ENCODE data around the gene TNS4.
"Not testable (repeated sequence)": the region's sequence is repeated elsewhere in the genome, so short reads cannot be mapped to it uniquely, and the experiment has no call there.

Gene TNS4, protein sequence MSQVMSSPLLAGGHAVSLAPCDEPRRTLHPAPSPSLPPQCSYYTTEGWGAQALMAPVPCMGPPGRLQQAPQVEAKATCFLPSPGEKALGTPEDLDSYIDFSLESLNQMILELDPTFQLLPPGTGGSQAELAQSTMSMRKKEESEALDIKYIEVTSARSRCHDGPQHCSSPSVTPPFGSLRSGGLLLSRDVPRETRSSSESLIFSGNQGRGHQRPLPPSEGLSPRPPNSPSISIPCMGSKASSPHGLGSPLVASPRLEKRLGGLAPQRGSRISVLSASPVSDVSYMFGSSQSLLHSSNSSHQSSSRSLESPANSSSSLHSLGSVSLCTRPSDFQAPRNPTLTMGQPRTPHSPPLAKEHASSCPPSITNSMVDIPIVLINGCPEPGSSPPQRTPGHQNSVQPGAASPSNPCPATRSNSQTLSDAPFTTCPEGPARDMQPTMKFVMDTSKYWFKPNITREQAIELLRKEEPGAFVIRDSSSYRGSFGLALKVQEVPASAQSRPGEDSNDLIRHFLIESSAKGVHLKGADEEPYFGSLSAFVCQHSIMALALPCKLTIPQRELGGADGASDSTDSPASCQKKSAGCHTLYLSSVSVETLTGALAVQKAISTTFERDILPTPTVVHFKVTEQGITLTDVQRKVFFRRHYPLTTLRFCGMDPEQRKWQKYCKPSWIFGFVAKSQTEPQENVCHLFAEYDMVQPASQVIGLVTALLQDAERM

DNA sequence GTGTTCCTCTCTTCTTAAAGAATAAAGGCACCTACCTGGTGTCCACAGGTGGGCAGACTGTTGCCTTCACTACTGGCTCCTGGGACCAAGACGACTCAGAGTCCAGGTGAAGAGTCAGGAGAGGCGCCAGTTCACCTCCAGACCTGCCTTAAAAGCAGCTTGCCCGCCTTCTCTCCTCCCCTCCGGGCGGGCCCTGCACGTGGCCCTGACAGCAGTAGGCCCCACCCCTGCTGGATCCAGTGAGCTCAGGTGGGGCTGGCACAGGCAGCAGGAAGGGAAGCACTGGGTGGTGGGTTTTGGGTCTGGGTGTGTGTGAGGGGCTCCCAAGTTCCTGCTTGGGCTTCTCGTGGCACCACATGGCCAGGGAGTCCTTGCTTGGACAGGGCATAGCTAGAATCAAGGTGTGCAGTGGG, at the start of gene TNS4:
Gene TNS4, minus strand, starts transcription at position 125 of the 413 bp plus-strand sequence. CDS start 5,198 bp downstream, outside the sequence.
- H3K27ac ChIP-seq = peak within 1 kb of the TSS; percentile 24 to 89 (median 81)
- H3K4me3 ChIP-seq = peak within 1 kb of the TSS; percentile 27 to 54 (median 37)

DNA sequence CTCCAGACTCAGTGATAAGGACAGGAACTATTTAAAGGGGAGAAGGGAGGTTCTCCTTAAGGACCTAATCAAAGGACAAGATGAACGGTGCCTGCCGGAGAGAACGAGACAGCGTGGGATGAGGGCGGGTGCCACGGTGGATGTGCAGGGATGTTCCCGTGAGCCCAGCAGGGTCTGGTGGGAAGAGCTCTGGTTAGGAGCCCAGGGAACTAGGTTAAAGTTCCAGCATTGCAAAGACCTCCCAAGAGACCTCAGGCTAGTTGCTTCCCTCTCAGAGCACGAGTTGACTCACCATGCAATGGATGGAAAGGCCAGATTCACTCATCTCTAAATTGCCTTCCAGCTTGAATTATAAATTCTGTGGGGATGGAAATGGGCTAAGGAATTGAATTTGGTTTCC, 49.2 kb upstream of the TNS4 start:
- Histone ChIP-seq H3K27ac (peak overlapping the region in 20 of 21 experiments; percentile 11 to 94 (median 87)), H3K4me3 (no peak overlapping the region)

DNA sequence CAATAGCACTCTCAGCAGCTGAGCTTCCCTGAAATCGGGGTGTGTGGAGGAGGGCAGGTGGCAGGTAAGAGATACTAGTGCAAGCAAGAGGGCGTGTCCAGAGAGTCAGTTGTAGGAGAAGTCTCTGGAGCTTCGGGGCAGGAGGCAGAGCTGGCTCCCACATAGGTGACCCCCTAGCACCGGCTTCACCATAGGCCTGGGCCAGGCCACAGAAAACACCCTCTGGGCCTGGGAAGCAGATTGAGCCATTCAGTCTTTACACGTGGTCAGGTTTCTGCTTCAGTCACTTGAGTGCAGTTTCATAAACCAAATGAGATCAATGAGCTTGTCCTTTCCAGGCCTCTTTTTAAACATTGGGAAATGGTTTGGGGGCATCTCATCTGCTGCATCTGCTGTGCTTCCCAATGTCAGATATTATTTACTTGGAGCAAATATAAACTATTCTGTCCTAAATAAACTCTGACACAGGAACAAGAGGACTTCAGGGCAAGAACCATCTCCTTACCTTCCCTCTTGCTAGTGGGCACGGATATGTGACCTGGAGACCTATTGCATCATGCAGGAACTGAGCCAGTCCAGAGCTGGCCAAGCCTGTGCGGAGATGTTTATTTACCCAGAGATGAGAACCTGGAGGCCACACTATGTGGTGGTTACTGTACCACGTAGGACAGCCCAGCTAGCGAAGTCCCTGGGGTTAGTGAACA, 47.7 kb upstream of the TNS4 start:
- peak overlapping the region in 20 of 21 experiments; percentile 20 to 94 (median 87) for H3K27ac ChIP-seq
- H3K4me3 ChIP-seq = no peak overlapping the region

DNA sequence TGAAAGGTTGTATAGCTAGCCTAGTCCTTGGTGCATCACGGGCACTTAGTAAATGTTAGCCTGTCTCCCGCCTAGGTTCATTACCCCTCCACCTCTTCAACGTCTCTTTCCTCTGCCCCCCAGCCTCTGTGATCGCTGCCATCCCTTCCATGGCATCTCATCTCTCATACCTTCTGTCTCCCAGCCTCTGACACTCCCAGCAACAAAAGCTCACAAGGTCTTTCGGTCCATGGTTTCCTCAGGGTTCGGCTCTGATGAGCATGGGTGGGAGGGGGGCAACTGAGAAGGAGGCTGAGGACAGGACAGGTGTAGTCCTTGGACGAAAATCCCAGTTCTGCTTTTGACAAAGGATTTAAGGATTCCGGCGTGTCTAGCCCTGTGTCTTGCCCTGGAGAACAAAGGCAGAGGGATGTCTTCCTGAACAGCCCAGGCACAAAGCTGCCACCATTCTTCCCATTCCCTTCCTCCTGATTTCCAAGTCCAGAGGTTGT, 47.1 kb upstream of the TNS4 start:
- Histone ChIP-seq H3K4me3 (no peak overlapping the region), H3K27ac (peak overlapping the region in 20 of 21 experiments; percentile 20 to 94 (median 87))

DNA sequence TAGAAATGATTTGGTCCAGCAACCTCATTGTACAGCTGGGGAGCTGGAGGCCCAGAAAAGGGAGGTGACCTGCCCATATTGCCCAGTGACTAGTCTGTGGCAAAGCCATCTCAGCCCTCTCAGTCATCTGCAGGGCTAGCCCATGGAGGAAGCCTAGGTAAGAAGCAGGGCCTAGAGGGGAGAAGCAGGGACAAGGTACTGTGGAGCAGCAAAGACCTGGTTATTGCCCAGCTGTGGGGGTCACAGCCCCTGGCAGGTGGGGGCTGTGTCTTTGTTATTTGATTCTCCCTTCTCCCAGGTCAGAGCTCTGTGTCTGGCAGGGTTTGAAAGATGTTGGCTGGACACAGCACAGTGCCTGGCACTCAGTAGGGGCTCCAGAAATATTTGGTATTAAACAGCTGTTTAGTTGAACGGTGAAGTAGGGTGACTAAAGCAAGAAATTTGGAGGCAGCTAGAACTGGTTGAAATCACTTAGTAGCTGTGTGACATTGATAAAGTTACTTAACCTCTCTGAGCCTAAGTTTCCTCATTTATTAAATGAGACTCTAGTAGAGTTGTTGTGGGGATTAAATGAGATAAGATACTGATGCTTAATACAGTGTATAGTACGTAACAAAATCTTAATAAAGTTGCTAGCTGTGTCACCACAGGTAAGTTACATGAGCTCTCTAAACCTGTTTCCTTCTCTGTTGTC, 46.5 kb upstream of the TNS4 start:
- Histone ChIP-seq H3K4me3 (no peak overlapping the region), H3K27ac (peak overlapping the region in 20 of 21 experiments; percentile 1 to 94 (median 87))

DNA sequence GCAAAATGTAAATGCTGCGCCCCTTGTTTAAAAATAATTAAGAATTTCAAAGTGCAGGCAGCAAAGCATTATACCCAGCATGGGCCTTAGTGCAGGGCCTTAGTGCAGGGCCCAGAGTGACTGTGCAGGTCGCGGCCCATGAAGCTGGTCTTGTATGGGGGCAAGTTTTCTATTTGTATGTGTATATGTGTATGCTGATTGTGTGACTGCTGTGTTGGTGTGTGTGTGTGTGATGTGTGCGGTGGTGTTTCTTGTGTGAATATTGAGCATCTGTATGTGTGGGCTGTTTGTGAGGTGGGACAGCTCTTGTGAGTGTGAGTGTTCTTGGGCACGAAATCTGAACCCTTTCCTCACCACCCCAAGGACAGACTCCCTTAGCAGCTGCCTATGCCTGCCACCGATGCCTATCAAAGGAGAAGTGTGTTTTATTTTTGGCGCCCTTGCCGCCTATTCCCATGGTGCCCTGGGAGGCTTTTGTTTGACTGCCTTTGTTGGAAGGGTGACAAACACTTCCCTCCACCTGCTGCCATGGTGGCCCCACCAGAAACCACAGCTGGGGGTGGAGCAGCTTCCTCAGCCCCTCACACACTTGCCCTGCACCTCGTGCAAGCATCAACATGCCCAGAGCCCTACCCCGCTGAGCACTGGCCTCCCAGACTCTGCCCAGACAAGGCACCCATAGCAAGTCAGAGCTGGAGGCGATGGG, 45.8 kb upstream of the TNS4 start:
- Histone ChIP-seq H3K27ac (peak overlapping the region in 16 of 21 experiments; percentile 48 to 94 (median 87)), H3K4me3 (no peak overlapping the region)

DNA sequence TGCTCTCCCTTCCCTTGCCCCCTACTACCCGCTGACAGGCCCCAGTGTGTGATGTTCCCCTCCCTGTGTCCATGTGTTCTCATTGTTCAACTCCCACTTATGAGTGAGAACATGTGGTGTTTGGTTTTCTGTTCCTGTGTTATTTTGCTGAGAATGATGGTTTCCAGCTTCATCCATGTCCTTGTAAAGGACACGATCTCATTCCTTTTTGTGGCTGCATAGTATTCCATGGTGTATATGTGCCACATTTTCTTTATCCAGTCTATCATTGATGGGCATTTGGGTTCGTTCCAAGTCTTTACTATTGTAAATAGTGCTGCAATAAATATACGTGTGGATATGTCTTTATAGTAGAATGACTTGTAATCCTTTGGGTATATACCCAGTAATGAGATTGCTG, 45.1 kb upstream of the TNS4 start:
- H3K27ac ChIP-seq = peak overlapping the region in 1 of 21 experiments; percentile 74
- H3K4me3 ChIP-seq = not testable (repeated sequence)

DNA sequence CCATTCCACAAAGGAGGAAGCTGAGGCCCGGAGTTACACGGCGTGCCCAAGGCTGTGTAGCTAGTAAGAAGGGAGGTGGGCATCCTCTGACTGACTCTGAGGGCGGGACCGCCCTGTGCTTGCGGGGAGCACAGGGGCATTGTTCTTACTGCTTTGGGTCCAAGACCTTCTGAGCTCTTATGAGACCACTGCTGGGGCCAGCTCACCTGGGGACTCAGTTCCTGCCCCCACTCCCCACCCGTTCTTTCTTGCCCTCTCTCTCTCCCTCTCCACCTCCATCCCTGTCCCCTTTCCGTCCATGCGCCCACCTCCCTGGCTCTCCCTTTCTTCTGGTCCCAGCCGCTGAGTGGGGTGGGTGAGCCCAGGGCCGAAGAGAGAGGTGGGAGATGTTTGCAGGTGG, 44.2 kb upstream of the TNS4 start:
- no peak overlapping the region for H3K4me3 ChIP-seq
- H3K27ac ChIP-seq = peak overlapping the region in 2 of 21 experiments; percentile 21 to 74

DNA sequence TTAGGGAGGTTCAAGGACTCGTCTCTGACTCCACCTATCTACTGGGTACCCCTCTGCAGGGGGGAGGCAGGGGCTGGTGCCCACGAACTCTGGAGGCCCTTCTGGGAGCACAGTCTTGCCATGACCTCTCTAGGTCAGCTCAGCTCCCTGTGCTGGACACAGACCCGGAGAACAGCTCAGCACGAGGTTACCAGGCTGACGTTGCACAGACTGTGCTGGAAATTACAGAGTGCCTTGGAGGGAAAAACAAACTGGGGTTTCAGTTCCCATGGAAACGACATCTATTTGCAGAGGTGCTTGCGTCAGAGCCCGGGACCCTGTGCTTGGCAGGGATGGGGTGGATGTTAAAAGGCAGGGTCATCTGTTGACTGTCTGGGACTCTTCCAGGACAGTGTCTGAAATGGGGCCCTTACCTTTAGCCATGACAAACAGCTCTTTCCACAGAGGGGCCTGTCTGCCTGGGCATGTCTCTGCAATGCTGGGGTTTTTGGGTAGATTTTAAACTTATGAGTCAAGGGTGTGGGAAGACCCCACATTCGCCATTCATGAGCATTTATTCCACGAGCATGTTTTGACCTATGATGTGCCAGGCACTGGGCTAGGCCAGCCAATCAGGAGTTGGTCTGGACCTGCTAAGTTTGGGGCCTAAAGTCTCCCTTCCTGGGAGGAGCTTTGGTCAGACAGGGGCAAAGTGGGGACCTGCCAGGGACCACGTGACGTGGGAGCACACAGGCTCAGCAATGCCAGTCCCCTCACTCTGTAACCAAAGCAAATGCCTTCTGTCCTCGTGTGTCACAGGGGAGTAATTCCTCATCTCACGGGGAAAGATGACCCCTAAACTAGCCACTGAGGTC, 41.4 kb upstream of the TNS4 start:
- no peak overlapping the region for H3K4me3 ChIP-seq
- H3K27ac ChIP-seq = peak overlapping the region; percentile 19 to 97 (median 88)

DNA sequence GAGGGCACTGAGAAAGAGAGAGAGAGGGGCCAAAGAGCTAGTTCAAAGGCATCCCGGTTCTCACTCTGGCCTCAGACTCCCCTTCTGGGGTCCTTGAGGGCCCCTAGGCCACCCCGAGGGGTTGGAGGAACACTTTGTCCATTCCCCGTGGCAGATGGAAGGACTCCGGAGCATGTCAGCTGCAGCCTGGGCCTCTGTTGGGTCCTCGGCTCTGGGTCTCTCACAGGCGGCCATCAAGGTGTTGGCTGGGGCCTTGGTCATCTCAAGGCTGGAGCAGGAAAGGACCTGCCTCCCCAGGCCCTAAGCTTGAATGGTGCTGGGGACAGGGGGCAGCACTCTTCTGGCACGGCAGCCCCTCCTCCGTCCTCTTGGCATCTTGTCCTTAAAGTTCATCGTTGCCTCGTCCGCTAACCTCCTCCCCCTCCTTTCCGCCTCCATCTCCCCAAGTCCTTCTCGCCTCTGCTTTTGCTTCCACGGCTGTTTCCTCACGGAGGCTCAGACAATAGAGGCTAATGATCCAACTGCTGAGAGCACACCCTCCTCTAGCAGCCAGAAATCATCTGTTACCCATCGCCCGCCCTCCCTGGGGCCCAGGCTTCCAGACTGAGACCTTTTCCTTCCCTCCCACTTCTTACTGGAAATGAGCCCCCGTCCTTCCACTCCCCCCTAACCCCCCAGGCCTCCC, 40.6 kb upstream of the TNS4 start:
- H3K27ac ChIP-seq = peak overlapping the region; percentile 54 to 97 (median 88)
- no peak overlapping the region for H3K4me3 ChIP-seq

DNA sequence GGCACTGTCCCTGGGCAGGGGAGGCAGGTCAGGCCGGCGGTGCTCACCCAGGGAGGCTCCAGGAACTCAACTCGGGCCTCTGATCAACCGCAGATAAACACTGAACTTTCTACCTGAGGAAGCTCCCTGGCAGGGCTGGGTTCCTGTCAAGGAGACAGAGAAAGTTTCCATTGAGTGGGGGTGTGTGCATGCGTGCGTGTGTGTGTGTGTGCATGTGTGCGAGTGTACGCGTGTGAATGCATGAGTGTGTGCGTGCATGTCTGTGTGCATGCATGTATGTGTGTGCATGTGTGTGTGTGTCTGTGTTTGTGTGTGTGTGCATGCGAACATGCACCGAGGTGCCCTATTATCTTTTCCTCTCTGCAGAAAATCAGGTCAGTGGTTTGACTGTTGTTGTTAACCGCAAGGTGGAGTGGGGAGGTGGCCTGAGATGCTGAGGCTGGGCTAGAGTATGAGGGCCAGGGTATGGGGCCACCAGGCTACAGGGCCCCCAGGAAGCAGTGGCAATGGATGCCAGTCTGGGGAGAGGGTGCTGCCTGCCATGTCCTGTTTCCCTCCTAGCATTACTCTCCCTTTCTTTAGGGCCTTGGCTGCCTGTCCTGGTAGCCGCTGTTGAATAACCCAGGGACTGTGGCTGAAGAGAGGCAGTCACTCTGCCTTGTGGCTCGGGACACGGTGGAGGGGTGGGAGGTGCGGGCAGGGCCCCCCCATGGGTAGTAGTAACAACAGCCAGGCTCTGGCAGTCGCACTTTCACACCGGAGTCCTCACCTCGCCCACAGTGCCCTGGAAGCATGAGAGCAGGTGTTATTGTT, 39.8 kb upstream of the TNS4 start:
- Histone ChIP-seq H3K27ac (peak overlapping the region; percentile 54 to 97 (median 88)), H3K4me3 (no peak overlapping the region)

DNA sequence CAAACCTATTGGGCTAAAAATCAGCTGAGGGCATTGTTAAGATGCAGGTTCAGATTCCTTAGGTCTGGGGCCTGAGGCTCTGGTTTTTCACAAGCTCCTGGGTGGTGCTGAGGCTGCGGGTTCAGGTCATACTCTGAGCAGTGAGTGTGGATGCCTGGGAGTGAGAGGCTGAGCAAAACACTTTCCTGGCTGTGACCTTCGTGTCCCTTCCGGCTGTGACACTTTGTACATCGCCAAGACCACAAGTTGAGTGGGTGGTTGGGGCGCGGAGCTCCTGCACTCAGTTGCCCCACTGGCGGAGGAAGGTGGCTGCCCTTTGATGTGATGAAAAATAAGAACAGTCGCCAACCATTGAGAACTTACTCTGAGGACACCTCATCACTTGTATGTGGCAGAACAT, 39.0 kb upstream of the TNS4 start:
- Histone ChIP-seq H3K4me3 (no peak overlapping the region), H3K27ac (peak overlapping the region in 18 of 21 experiments; percentile 54 to 97 (median 90))

DNA sequence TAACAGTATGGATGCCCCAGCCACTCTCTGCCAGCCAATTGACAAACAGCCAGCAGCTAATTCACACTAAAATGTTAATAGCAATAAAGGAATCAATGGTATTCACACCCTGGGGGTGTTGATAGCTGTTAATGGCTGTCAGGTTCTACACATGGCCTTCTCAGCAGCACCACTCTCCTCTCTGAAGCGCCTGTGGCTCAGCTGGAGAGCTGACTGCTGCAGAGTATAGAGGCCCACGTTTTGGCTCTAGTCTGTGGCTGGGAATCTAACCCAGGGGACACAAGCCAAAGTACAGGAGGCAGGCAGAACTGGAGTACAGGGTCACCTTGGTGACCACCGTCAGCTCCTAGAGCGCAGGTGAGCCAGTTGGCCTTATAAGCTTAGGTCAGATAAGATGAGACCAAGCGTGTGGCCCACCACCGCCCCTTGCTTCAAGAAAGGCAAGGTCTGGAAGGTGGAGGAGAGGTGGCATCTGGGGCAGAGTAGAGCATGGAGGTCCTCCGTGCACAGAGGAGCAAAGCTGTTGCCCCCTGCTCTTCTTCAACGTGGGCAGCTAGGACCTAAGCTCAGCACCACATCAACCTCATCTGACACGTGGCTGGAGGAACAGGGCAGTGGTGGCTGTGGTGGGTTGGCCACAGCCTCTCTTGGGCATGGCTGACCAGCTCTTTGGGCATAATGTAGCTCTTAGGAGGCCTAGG, 38.4 kb upstream of the TNS4 start:
- Histone ChIP-seq H3K27ac (peak overlapping the region in 20 of 21 experiments; percentile 7 to 97 (median 89)), H3K4me3 (no peak overlapping the region)

DNA sequence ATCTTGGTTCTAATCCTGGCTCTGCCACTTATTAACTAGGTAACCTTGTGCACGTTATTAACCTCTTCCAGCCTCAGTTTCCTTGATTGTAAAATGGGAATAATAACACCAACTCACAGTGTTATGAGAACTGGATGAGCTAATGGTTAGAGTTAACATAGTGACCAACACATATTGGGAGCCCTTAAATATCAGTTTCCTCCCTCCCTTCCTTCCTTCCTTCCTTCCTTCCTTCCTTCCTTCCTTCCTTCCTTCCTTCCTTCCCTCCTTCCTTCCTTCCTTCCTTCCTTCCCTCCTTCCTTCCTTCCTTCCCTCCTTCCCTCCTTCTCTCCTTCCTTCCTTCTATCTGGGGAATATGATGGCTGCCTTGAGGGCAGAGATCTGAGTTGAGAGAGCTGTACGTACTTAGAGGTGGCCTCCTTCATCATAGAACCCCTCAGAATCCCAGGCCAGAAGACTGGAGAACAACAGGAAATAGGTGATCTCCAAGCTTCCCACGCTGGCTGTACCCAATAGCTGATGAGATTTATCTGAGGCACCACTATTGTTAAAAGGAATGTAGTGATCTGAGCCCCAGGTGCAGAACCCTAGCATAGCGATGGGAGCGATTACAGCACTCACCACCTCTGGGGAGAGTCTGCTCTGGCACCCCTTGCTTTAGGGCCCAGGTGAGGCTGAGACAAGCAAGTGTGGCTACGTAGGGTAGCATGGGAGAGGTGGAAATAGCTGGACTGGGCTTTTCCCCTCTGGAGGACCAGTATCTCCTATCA, 37.7 kb upstream of the TNS4 start:
- H3K27ac ChIP-seq = peak overlapping the region in 18 of 21 experiments; percentile 34 to 97 (median 90)
- no peak overlapping the region for H3K4me3 ChIP-seq

Data from skin epidermis (tissue), 12 donors.